ENCODE data around the gene EVC2. TPM values are rescaled to one million over a fixed set of nuclear protein-coding genes. Genes with fewer than 3 reads are reported as not detected.

EVC2 gene
- total and polyA plus RNA-seq, 2 of the 13 experiments (the other 11 are each of a cell fraction or from before 2014, with no cell fraction given): not detected

- TF ChIP-seq AGO2 (optimal IDR thresholded peaks at IDR 0.05; ENCODE audit: low read depth, low read length) (no peak), ZNF337 (CRISPR knock-in tag; IDR thresholded peaks at IDR 0.05; ENCODE audit: borderline replicate concordance, low read depth) (no peak), GLI4 (CRISPR knock-in tag; IDR thresholded peaks at IDR 0.05; ENCODE audit: borderline replicate concordance) (no peak), ONECUT2 (CRISPR knock-in tag; IDR thresholded peaks at IDR 0.05) (no peak), ZNF34 (CRISPR knock-in tag; IDR thresholded peaks at IDR 0.05; ENCODE audit: borderline replicate concordance) (no peak), MIER2 (CRISPR knock-in tag; IDR thresholded peaks at IDR 0.05) (no peak), ZNF263 (CRISPR knock-in tag; IDR thresholded peaks at IDR 0.05) (no peak), TIGD3 (CRISPR knock-in tag; IDR thresholded peaks at IDR 0.05; ENCODE audit: borderline replicate concordance) (no peak), MXD3 (CRISPR knock-in tag; IDR thresholded peaks at IDR 0.05) (no peak), ZNF256 (CRISPR knock-in tag; conservative IDR thresholded peaks at IDR 0.05) (no peak), JUN (CRISPR knock-in tag; IDR thresholded peaks at IDR 0.05) (no peak), ZFP36 (IDR thresholded peaks at IDR 0.05; ENCODE audit: borderline replicate concordance, low read depth, low read length, partially characterized antibody) (no peak), CREB3 (CRISPR knock-in tag; IDR thresholded peaks at IDR 0.05) (no peak), ZNF850 (CRISPR knock-in tag; conservative IDR thresholded peaks at IDR 0.05) (no peak), CREM (IDR thresholded peaks at IDR 0.05) (no peak), CREM (CRISPR knock-in tag; IDR thresholded peaks at IDR 0.05) (no peak), ZFP91 (CRISPR knock-in tag; IDR thresholded peaks at IDR 0.05; ENCODE audit: borderline replicate concordance) (no peak), IKZF5 (CRISPR knock-in tag; IDR thresholded peaks at IDR 0.05) (no peak)
- Histone ChIP-seq H3K9ac (ENCODE audit: insufficient read depth, low read depth, low read length) (no peak overlapping the region), H3K27me3 (ENCODE audit: control insufficient read depth in 1 of 2, insufficient read depth in 2 of 2, low read length in 2 of 2) (peaks cover 3 to 21% of the 10 kb centered on the region in 2 experiments; a peak in 2 of 5 replicates), H3K4me1 (ENCODE audit: insufficient read depth, low read length) (no peaks in the 10 kb centered on the region), H3K36me3 (replicated peaks in 1 of 2; ENCODE audit: control insufficient read depth in 1 of 2, insufficient read depth in 2 of 2, low read length in 2 of 2) (no peaks in the 10 kb centered on the region), H3K4me2 (ENCODE audit: low read depth, low read length) (no peak overlapping the region), H4K20me1 (ENCODE audit: insufficient read depth, low read length) (no peaks in the 10 kb centered on the region), H3K9me3 (ENCODE audit: low read length) (no peaks in the 10 kb centered on the region), H3K79me2 (ENCODE audit: insufficient read depth, low read length) (no peaks in the 10 kb centered on the region), H3K4me3 (replicated peaks in 1 of 3; ENCODE audit: insufficient read depth in 1 of 3, low read depth in 2 of 3, low read length in 3 of 3) (no peak overlapping the region), H3K27ac (ENCODE audit: extremely low read length, insufficient read depth, low read length) (no peak overlapping the region), H2AFZ (ENCODE audit: low read length) (no peak overlapping the region)
- intact Hi-C loops (cut with micrococcal nuclease; ENCODE audit: unreplicated experiment): no loop called here
- ATAC-seq (no peak), DNase-seq (ENCODE audit: low spot score) (no peak), FAIRE-seq (no peak)
- in situ Hi-C loops (cut with HindIII; ENCODE audit: extremely low pct_ligation_motif_present, low pct_unique_long_range_greater_than_20kb): no loop called here
- POLR2A ChIA-PET: no interaction called here
- 25% methylated on average over 6 of the region's 6 CpGs for WGBS (ENCODE audit: low lambda C conversion rate)
- CTCF ChIA-PET (ENCODE audit: low intra/inter-chr PET ratio, low total read pairs): no interaction called here
- BruUV-seq (replicated peaks): no TSS peak
Observed at GRCh38 chr4:5568931-5569330, 139.4 kb downstream of the EVC2 start.
